CD4-positive, CD25-positive, alpha-beta regulatory T cell (primary cell): ENCODE data around the gene RFX1. TPM values are rescaled to one million over a fixed set of nuclear protein-coding genes. Genes with fewer than 3 reads are reported as not detected.
A peak's percentile ranks its signal among the peaks of the same experiment; 100 is the strongest.

Experiments used
- ATAC-seq, 2 donors: fragments of 150-1000 bp; cut with Tn5 transposase; one replicate each; pipeline ENCODE4 v1.10.0; 2021; ENCODE audit warnings: low read depth in 2 of 2, moderate number of reproducible peaks in 2 of 2, moderate library complexity in 1 of 2
- DNase-seq, 3 donors: peaks; one replicate each; pipeline versions ENCODE4 v3.0.0 to v3.0.0-alpha.2; 2012 to 2022; ENCODE audit warnings: mixed read lengths in 1 of 3
- H3K27ac ChIP-seq: one replicate; pipeline ENCODE4 v1.7.0; 2013; ENCODE audit warnings: mild to moderate bottlenecking, low read length; ENCODE audit not compliant: insufficient read depth, poor library complexity, severe bottlenecking
- H3K27me3 ChIP-seq: one replicate; pipeline ENCODE4 v1.7.0; 2013; ENCODE audit warnings: low read length; ENCODE audit not compliant: control insufficient read depth, insufficient read depth
- H3K36me3 ChIP-seq: one replicate; pipeline ENCODE4 v1.7.0; 2013; ENCODE audit warnings: mild to moderate bottlenecking, low read length, moderate library complexity; ENCODE audit not compliant: control insufficient read depth, insufficient read depth
- H3K4me1 ChIP-seq: 2 replicates; pipeline ENCODE4 v1.7.0; 2013; ENCODE audit warnings: mild to moderate bottlenecking, low read length; ENCODE audit not compliant: insufficient read depth, control insufficient read depth, poor library complexity, severe bottlenecking
- H3K4me3 ChIP-seq: one replicate; pipeline ENCODE4 v1.7.0; 2013; ENCODE audit warnings: low read depth, mild to moderate bottlenecking, low read length, moderate library complexity
- H3K9me3 ChIP-seq, 2 experiments: 1 replicate in 1 of 2; 2 replicates in 1 of 2; pipeline ENCODE4 v1.7.0; 2013; ENCODE audit warnings: low read length in 2 of 2, mild to moderate bottlenecking in 1 of 2, moderate library complexity in 1 of 2; ENCODE audit not compliant: control insufficient read depth in 2 of 2
- H3K27ac Mint-ChIP-seq, 3 donors: one replicate each; pipeline ENCODE4 v1.8.0; 2020 to 2022; ENCODE audit warnings: mild to moderate bottlenecking in 3 of 3, mixed read lengths in 3 of 3, moderate library complexity in 2 of 3
- H3K27me3 Mint-ChIP-seq: one replicate; pipeline ENCODE4 v1.8.0; 2022; ENCODE audit warnings: mild to moderate bottlenecking, mixed read lengths
- H3K36me3 Mint-ChIP-seq: one replicate; pipeline ENCODE4 v1.8.0; 2020; ENCODE audit warnings: mixed read lengths
- H3K4me1 Mint-ChIP-seq, 4 donors: one replicate each; pipeline ENCODE4 v1.8.0; 2020 to 2022; ENCODE audit warnings: mixed read lengths in 4 of 4, mild to moderate bottlenecking in 1 of 4
- H3K4me3 Mint-ChIP-seq, 4 donors: one replicate each; pipeline ENCODE4 v1.8.0; 2020 to 2022; ENCODE audit warnings: mild to moderate bottlenecking in 4 of 4, mixed read lengths in 4 of 4, moderate library complexity in 3 of 4
- H3K9me3 Mint-ChIP-seq, 7 donors: one replicate each; pipeline ENCODE4 v1.8.0; 2020 to 2022; ENCODE audit warnings: mixed read lengths in 7 of 7, mild to moderate bottlenecking in 3 of 7, moderate library complexity in 2 of 7
- polyA plus RNA-seq, 4 donors: library from polyadenylated mRNA; unstranded; fragments of 300-500 nt; fragmentation: Illumina TruSeq; gene quantifications; one replicate each; pipeline ENCODE4 v1.2.3, GENCODE V29; 2021
- total RNA-seq: library from RNA; stranded (reverse); gene quantifications from one replicate; pipeline ENCODE4 v1.2.3, GENCODE V29; 2022

The RFX1 gene
- total and polyA plus RNA-seq, 5 donors from 2014 or later = 0.48 to 23.2 (median 1.1) TPM

DNA sequence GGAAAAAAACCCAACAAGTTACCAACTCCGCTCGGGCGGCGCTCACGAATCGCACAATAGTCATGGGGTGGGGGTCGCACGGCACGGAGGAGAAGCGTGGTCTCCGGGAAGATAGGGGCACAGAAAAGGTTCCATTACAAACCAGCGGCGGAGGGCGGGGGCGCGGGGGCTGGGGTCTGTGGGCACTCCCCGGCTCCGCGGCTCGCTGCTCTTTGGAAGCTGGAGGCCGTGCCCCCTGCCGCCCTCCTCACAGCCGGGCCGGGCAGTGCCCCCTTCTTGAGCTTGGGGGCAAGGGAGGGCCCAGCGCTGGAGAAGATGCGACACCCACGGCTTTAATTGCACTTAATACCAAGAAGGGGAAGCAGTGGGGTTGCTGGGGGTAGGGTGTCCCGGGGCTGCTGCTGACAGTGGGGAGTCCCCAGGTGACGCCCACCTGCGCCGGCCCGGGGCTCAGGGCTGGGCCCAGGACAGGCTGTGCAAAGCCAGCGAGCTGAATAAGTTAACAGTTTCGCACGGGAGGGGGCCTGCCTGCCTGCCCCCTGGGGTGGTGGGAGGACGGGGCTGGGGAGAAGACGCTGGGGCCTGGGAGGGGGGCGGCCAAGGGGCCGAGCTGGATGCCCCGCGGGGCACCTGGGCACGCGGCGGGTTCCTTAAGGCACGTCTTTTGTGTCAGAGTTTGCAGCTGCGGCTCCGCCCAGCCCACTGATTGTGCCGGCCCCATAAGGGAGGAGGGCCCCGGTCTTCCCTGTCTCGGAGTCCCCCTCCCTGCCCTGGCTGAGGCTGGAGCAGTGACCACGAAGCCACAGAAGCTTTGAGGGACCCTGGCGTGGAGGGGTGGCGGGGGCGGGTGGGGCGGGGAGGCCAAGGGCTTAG lies 44.1 kb downstream of the RFX1 start:
- H3K27ac Mint-ChIP-seq = no peak overlapping the region
- Histone ChIP-seq H3K4me3 (no peak overlapping the region), H3K36me3 (peaks cover 44% of the 10 kb centered on the region), H3K27ac (no peak overlapping the region), H3K4me1 (no peaks in the 10 kb centered on the region), H3K27me3 (no peaks in the 10 kb centered on the region), H3K9me3 (no peaks in the 10 kb centered on the region)
- no peak for ATAC-seq
- no peak overlapping the region for H3K4me3 Mint-ChIP-seq
- H3K36me3 Mint-ChIP-seq = peaks cover 12% of the 10 kb centered on the region
- H3K4me1 Mint-ChIP-seq = peaks cover 0 to 4% (median 1%) of the 10 kb centered on the region in 4 donors
- no peaks in the 10 kb centered on the region for H3K27me3 Mint-ChIP-seq
- DNase-seq = no peak
- peaks cover 0 to 1% (median 0%) of the 10 kb centered on the region in 7 donors for H3K9me3 Mint-ChIP-seq

DNA sequence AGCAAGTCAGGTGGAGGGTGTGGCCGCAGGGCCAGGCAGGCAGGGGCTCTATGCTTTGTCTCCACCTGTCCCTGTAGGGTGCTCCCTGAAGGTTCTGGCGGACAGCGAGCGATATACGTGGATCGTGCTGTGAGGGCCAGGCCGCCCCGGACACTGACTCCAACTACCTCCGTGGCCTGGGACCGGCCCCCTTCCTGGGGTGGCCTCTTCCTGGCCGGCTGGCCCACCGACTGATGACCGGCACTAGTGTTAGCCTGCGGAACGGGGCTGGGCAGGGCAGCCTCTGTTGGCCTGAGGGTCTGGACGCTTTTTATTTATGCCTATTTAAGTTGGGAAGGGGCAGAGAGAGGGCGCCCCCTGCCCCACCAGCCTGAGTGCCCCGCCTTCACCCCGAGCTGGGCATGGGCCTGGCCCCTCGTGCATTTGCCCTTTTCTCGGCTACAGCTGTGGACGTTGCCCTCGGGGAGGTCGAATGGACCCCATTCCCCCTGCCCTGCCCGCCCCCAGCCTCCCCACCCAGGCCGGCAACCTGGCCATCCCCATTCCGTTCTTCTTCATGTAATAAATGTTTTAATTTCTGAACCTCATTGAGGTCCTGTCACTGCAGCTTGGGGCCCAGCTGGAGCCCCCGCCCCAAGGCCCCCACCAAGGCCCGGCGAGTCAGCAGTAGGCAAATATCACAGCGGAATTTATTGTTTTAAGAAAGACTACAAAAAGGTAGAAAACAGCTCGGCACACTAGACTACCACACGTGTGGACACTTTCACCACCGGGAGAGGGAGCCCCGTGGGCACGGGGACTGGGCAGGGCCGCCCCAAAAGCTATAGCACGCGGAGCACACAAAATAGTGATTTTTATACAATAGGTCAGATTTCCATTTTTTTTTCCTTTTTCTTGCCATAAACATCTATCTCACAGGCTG lies 45.0 kb downstream of the RFX1 start:
- no peak for ATAC-seq
- Histone ChIP-seq H3K36me3 (peaks cover 46% of the 10 kb centered on the region), H3K4me3 (no peak overlapping the region), H3K4me1 (no peaks in the 10 kb centered on the region), H3K27ac (no peak overlapping the region), H3K9me3 (no peaks in the 10 kb centered on the region), H3K27me3 (no peaks in the 10 kb centered on the region)
- peaks cover 0 to 1% (median 0%) of the 10 kb centered on the region in 7 donors for H3K9me3 Mint-ChIP-seq
- no peak for DNase-seq
- peaks cover 0 to 5% (median 2%) of the 10 kb centered on the region in 4 donors for H3K4me1 Mint-ChIP-seq
- H3K4me3 Mint-ChIP-seq = no peak overlapping the region
- H3K36me3 Mint-ChIP-seq = peaks cover 12% of the 10 kb centered on the region
- H3K27me3 Mint-ChIP-seq = no peaks in the 10 kb centered on the region
- H3K27ac Mint-ChIP-seq = peak overlapping the region in 2 of 3 donors; percentile 7 to 25

DNA sequence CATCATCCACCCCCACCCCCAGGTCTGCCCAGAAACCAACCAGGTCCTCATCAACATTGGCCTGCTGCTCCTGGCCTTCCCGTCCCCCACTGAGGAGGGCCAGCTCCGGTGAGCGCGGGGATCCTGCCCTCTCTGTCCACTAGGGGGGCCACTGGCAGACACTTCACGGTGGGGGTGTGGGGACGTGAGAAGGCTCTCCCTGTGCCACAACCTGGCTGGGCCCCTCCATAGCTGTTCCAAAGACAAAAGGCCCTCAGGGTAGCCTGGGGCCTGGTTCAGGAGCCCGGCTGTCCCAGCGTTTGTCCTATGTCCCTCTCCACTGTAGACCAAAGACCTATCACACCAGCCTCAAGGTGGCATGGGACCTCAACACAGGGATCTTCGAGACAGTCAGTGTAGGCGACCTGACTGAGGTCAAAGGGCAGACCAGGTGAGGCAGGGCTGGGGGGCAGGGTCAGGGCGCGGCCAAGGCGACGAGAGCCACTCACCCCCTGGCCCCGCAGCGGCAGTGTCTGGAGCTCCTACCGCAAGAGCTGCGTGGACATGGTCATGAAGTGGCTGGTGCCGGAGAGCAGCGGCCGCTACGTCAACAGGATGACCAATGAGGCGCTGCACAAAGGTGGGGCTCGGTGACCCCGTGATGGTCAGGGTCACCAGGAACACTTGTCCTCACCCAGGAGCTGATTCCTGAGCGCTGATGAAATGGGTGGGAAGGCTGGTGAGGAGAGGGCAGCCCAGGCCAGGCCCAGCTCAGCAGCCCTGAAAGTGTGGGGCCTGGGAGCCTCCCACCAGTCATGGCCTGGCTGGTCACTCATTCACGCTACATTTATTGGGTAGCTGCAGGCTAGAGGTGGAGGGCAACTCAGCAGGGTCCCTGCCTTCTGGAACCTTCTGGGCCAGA lies 45.9 kb downstream of the RFX1 start:
- no peaks in the 10 kb centered on the region for H3K27me3 Mint-ChIP-seq
- H3K4me3 Mint-ChIP-seq = no peak overlapping the region
- no peak for DNase-seq
- peak in 1 of 2 donors; percentile 41 for ATAC-seq
- peaks cover 0 to 1% (median 0%) of the 10 kb centered on the region in 7 donors for H3K9me3 Mint-ChIP-seq
- no peaks in the 10 kb centered on the region for H3K27me3 ChIP-seq
- no peak overlapping the region for H3K4me3 ChIP-seq
- H3K36me3 ChIP-seq = peaks cover 48% of the 10 kb centered on the region
- H3K4me1 Mint-ChIP-seq = peaks cover 0 to 5% (median 2%) of the 10 kb centered on the region in 4 donors
- H3K27ac Mint-ChIP-seq = no peak overlapping the region
- no peak overlapping the region for H3K27ac ChIP-seq
- H3K36me3 Mint-ChIP-seq = peaks cover 12% of the 10 kb centered on the region
- no peaks in the 10 kb centered on the region for H3K4me1 ChIP-seq
- H3K9me3 ChIP-seq = no peaks in the 10 kb centered on the region

DNA sequence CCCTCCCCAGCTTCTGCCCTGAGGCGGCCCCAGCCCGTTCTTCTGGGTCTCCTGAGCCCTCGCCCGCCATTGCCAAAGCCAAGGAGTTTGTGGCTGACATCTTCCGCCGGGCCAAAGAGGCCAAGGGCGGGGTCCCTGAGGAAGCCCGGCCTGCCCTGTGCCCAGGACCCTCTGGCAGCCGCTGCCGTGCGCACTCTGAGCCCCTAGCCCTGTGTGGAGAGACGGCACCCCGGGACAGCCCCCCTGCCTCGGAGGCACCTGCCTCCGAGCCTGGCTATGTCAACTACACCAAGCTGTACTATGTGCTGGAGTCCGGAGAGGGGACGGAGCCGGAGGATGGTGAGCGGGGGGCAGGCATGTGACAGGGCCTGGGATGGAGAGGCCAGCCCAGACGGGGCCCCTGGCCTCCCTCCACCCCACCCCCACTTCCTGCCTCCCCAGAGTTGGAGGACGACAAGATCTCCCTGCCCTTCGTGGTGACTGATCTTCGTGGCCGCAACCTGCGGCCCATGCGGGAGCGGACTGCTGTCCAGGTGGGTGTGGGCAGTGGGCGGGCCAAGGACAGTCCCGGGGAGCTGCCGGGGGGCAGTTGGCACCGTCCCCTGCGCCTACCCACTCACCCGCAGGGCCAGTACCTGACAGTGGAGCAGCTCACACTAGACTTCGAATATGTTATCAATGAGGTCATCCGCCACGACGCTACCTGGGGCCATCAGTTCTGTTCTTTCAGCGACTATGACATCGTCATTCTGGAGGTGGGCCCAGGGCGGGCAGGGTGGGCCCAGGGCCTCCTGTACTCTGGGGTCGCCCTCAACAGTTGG lies 46.8 kb downstream of the RFX1 start:
- Histone ChIP-seq H3K4me3 (no peak overlapping the region), H3K27ac (no peak overlapping the region), H3K36me3 (peaks cover 52% of the 10 kb centered on the region), H3K4me1 (no peaks in the 10 kb centered on the region), H3K9me3 (no peaks in the 10 kb centered on the region), H3K27me3 (no peaks in the 10 kb centered on the region)
- H3K4me3 Mint-ChIP-seq = no peak overlapping the region
- peaks cover 0 to 9% (median 2%) of the 10 kb centered on the region in 4 donors for H3K4me1 Mint-ChIP-seq
- DNase-seq = no peak
- peak overlapping the region in 1 of 3 donors; percentile 38 for H3K27ac Mint-ChIP-seq
- peaks cover 0 to 1% (median 0%) of the 10 kb centered on the region in 7 donors for H3K9me3 Mint-ChIP-seq
- peaks cover 12% of the 10 kb centered on the region for H3K36me3 Mint-ChIP-seq
- ATAC-seq = no peak
- H3K27me3 Mint-ChIP-seq = no peaks in the 10 kb centered on the region

DNA sequence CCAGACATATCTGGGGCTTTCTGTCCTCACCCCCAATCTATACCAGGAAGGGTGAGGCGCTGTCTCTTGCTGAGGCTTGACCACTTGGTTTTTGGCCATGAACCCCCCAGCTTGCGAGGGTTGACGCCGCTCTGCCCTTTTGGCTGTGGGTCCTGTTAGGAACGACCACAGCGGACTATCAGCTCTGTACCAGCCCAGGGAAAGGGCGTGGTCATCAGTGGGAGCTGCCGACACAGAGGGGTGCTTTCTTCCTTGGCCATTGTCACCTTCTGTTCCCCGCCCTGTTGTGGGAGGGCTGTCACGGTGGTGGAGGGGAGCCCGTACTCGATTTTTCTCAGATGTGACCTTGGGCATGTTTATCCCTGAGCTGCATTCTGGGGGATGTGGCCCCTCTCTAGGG lies 48.1 kb downstream of the RFX1 start:
- DNase-seq (no peak), ATAC-seq (no peak)
- Mint-ChIP-seq H3K36me3 (peaks cover 12% of the 10 kb centered on the region), H3K27ac (no peak overlapping the region), H3K4me1 (peaks cover 0 to 20% (median 2%) of the 10 kb centered on the region in 4 donors), H3K27me3 (no peaks in the 10 kb centered on the region), H3K4me3 (peak overlapping the region in 1 of 4 donors; percentile 58), H3K9me3 (peaks cover 0 to 1% (median 0%) of the 10 kb centered on the region in 7 donors)
- Histone ChIP-seq H3K27ac (no peak overlapping the region), H3K27me3 (no peaks in the 10 kb centered on the region), H3K4me3 (no peak overlapping the region), H3K4me1 (peaks cover 9% of the 10 kb centered on the region), H3K36me3 (peaks cover 53% of the 10 kb centered on the region), H3K9me3 (no peaks in the 10 kb centered on the region)

DNA sequence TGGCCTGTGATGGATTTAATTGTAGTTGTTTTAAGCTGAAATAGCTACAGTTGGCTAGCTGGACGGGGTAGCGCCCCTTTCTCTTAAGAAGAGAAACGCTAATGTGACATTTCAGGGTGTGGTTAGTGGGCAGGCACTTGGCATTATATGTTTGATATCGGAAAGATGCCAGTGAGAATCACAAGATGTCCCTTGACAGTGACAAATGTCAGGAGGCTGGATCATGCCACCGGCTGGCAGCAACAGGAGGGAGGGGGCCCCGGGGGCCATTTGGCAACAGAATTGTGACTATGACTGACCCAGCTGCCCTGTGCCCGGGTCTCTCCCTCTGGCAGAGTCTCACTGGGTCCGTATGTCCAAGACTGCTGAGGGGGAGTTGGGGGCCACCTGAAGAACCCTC lies 49.1 kb downstream of the RFX1 start:
- no peak for ATAC-seq
- H3K4me1 Mint-ChIP-seq = peaks cover 0 to 26% (median 5%) of the 10 kb centered on the region in 4 donors
- no peak overlapping the region for H3K4me3 ChIP-seq

More for the DNA sequence above, 49.1 kb downstream of the RFX1 start:
- Histone ChIP-seq H3K27me3 (no peaks in the 10 kb centered on the region), H3K9me3 (no peaks in the 10 kb centered on the region), H3K4me1 (peaks cover 11% of the 10 kb centered on the region), H3K36me3 (peaks cover 53% of the 10 kb centered on the region), H3K27ac (no peak overlapping the region)
- peaks cover 0 to 1% (median 0%) of the 10 kb centered on the region in 7 donors for H3K9me3 Mint-ChIP-seq
- peak overlapping the region in 1 of 3 donors; percentile 3 for H3K27ac Mint-ChIP-seq
- peaks cover 12% of the 10 kb centered on the region for H3K36me3 Mint-ChIP-seq
- H3K4me3 Mint-ChIP-seq = peak overlapping the region in 2 of 4 donors; percentile 38 to 58
- H3K27me3 Mint-ChIP-seq = peaks cover 3% of the 10 kb centered on the region
- DNase-seq = no peak
